Stomach (tissue), 9 donors: ENCODE data around the gene FGFR4. TPM values are rescaled to one million over a fixed set of nuclear protein-coding genes. Genes with fewer than 3 reads are reported as not detected.

ENCODE experiments used
- DNase-seq, 2 donors: peaks; one replicate each; pipeline versions ENCODE4 v3.0.0 to v3.0.0-alpha.2; 2013 to 2019
- H3K27ac ChIP-seq, 5 donors: fragments of 200-600 bp in 4 of 5; sonication (generic) in 4 of 5; one replicate each; pipeline ENCODE4 v1.5.1; 2013 to 2019; ENCODE audit warnings: mild to moderate bottlenecking in 1 of 5, moderate library complexity in 1 of 5
- H3K27me3 ChIP-seq, 3 donors: fragments of 200-600 bp; sonication (generic); one replicate each; pipeline ENCODE4 v1.5.1; 2017 to 2019; ENCODE audit warnings: mixed run types in 1 of 3
- H3K36me3 ChIP-seq, 4 donors: fragments of 200-600 bp; sonication (generic); 1 replicate in 3 of 4; 2 replicates in 1 of 4; pipeline ENCODE4 v1.5.1; 2016 to 2019
- H3K4me1 ChIP-seq, 4 donors: fragments of 200-600 bp; sonication (generic); one replicate each; pipeline ENCODE4 v1.5.1; 2016 to 2019
- H3K4me3 ChIP-seq, 4 donors: fragments of 200-600 bp; sonication (generic) in 3 of 4; one replicate each; pipeline ENCODE4 v1.5.1; 2016 to 2019; ENCODE audit warnings: mild to moderate bottlenecking in 1 of 4
- H3K9me3 ChIP-seq, 4 donors: fragments of 200-600 bp; sonication (generic); one replicate each; pipeline ENCODE4 v1.5.1; 2016 to 2019
- CTCF ChIP-seq, 7 experiments: fragments of 450-650 bp in 4 of 7; fragments of 200-600 bp in 3 of 7; sonication (generic) in 3 of 7; IDR thresholded peaks; one replicate each; pipeline ENCODE4 v1.5.1; 2016 to 2019; ENCODE audit warnings: antibody characterized with exemption in 7 of 7, control low read depth in 2 of 7, mild to moderate bottlenecking in 1 of 7
- EP300 ChIP-seq: sonication (generic); formaldehyde crosslinking; IDR thresholded peaks from one replicate; pipeline ENCODE4 v1.6.1; 2017; ENCODE audit warnings: antibody characterized with exemption
- POLR2A ChIP-seq, 4 donors: fragments of 450-650 bp; IDR thresholded peaks; one replicate each; pipeline ENCODE4 v1.6.1; 2016; ENCODE audit warnings: antibody characterized with exemption in 4 of 4, control low read depth in 2 of 4, mild to moderate bottlenecking in 1 of 4, moderate library complexity in 1 of 4
- POLR2AphosphoS5 ChIP-seq, 3 donors: sonication (generic); formaldehyde crosslinking; IDR thresholded peaks; one replicate each; pipeline ENCODE4 v1.6.1; 2016; ENCODE audit warnings: antibody characterized with exemption in 3 of 3
- WGBS, 5 donors: extraction: QIAGEN DNeasy Blood & Tissue Kit in 3 of 5; methylation state at CpG; one replicate each; pipeline versions ENCODE4 v1.1.5 to v1.1.7; 2013 to 2018; 5-methylcytosine and 5-hydroxymethylcytosine counted together
- intact Hi-C: fragments of 100-400 bp; cut with DNase I; formaldehyde crosslinking; loops from one replicate; pipeline ENCODE4 v1.15.1; 2023; ENCODE audit warnings: low total_unique reads
- polyA plus RNA-seq, 3 donors: library from polyadenylated mRNA; stranded (reverse); fragments of 200-250 nt; gene quantifications; one replicate each; pipeline ENCODE4 v1.2.3, GENCODE V29; 2013
- total RNA-seq, 5 donors: library from RNA; depleted of rRNA; stranded (reverse); fragments of >200 nt; gene quantifications; one replicate each; pipeline versions ENCODE4 v1.1.0 to v1.2.3, GENCODE V29; 2014 to 2016
- donor health status: healthy with polysubstance abuse.
- donor health status: Bipolar disorder and iron deficiency.
- donor health status: healthy.

Gene FGFR4
- total and polyA plus RNA-seq, 8 donors: 4.1 to 145 (median 13.5) TPM

GRCh38 chr5:177077335-177077734 is 9.4 kb upstream of the FGFR4 start:
- no peaks in the 10 kb centered on the region for H3K9me3 ChIP-seq
- WGBS, 5 donors: 88 to 95% (median 91%) methylated on average over 2 of the region's 2 CpGs

GRCh38 chr5:177079606-177080005 is 7.1 kb upstream of the FGFR4 start:
- Histone ChIP-seq H3K9me3 (no peaks in the 10 kb centered on the region), H3K36me3 (no peaks in the 10 kb centered on the region), H3K4me3 (no peak overlapping the region), H3K27ac (no peak overlapping the region), H3K27me3 (peaks cover 0 to 5% (median 0%) of the 10 kb centered on the region in 3 donors), H3K4me1 (no peaks in the 10 kb centered on the region)
- DNase-seq: no peak
- WGBS, 5 donors: 73 to 89% (median 88%) methylated on average over 7 to 9 of the region's 9 CpGs
- TF ChIP-seq POLR2A (IDR thresholded peaks at IDR 0.05) (no peak), EP300 (no peak), POLR2AphosphoS5 (IDR thresholded peaks at IDR 0.05) (no peak), CTCF (IDR thresholded peaks at IDR 0.05) (no peak)
- intact Hi-C loops: no loop called here

More at GRCh38 chr5:177077335-177077734, 9.4 kb upstream of the FGFR4 start:
- H3K27me3 ChIP-seq: no peaks in the 10 kb centered on the region
- no peaks in the 10 kb centered on the region for H3K4me1 ChIP-seq
- TF ChIP-seq POLR2A (IDR thresholded peaks at IDR 0.05) (no peak), POLR2AphosphoS5 (IDR thresholded peaks at IDR 0.05) (no peak), EP300 (no peak), CTCF (IDR thresholded peaks at IDR 0.05) (no peak)
- no peak for DNase-seq
- H3K36me3 ChIP-seq: peaks cover 0 to 7% (median 0%) of the 10 kb centered on the region in 4 donors
- H3K27ac ChIP-seq: no peak overlapping the region
- intact Hi-C loops: no loop called here
- no peak overlapping the region for H3K4me3 ChIP-seq

- 86 to 93% (median 90%) methylated on average over 5 of the region's 5 CpGs for WGBS, 5 donors
- intact Hi-C loops: no loop called here
These were observed 6.5 kb upstream of the FGFR4 start for GRCh38 chr5:177080265-177080664.

GRCh38 chr5:177081859-177082258 is 4.9 kb upstream of the FGFR4 start:
- no peak for DNase-seq
- no peak overlapping the region for H3K4me3 ChIP-seq
- H3K36me3 ChIP-seq: no peaks in the 10 kb centered on the region
- H3K4me1 ChIP-seq: peaks cover 2 to 13% (median 7%) of the 10 kb centered on the region in 4 donors
- no peaks in the 10 kb centered on the region for H3K9me3 ChIP-seq
- WGBS, 5 donors: 86 to 90% (median 87%) methylated on average over 9 to 10 of the region's 10 CpGs
- intact Hi-C loops: no loop called here
- TF ChIP-seq CTCF (IDR thresholded peaks at IDR 0.05) (no peak), POLR2A (IDR thresholded peaks at IDR 0.05) (no peak), POLR2AphosphoS5 (IDR thresholded peaks at IDR 0.05) (no peak), EP300 (no peak)
- H3K27ac ChIP-seq: no peak overlapping the region
- peaks cover 0 to 12% (median 0%) of the 10 kb centered on the region in 3 donors for H3K27me3 ChIP-seq

More at GRCh38 chr5:177080265-177080664, 6.5 kb upstream of the FGFR4 start:
- DNase-seq: no peak
- Histone ChIP-seq H3K9me3 (no peaks in the 10 kb centered on the region), H3K4me1 (no peaks in the 10 kb centered on the region), H3K36me3 (no peaks in the 10 kb centered on the region), H3K27me3 (peaks cover 0 to 5% (median 0%) of the 10 kb centered on the region in 3 donors), H3K4me3 (no peak overlapping the region), H3K27ac (no peak overlapping the region)
- TF ChIP-seq EP300: no peak
- no peak for TF ChIP-seq CTCF (IDR thresholded peaks at IDR 0.05)
- no peak for TF ChIP-seq POLR2A (IDR thresholded peaks at IDR 0.05)
- no peak for TF ChIP-seq POLR2AphosphoS5 (IDR thresholded peaks at IDR 0.05)
